HG03108 (cell line): Measurements from ENCODE around the gene IARS2.
"Not testable (repeated sequence)": the region's sequence is repeated elsewhere in the genome, so short reads cannot be mapped to it uniquely, and the experiment has no call there.

ENCODE experiments used
- ATAC-seq: cut with Tn5 transposase; IDR thresholded peaks from one replicate; pipeline ENCODE4 v1.9.1; 2021; ENCODE audit warnings: moderate library complexity; ENCODE audit not compliant: unreplicated experiment

The IARS2 gene

DNA sequence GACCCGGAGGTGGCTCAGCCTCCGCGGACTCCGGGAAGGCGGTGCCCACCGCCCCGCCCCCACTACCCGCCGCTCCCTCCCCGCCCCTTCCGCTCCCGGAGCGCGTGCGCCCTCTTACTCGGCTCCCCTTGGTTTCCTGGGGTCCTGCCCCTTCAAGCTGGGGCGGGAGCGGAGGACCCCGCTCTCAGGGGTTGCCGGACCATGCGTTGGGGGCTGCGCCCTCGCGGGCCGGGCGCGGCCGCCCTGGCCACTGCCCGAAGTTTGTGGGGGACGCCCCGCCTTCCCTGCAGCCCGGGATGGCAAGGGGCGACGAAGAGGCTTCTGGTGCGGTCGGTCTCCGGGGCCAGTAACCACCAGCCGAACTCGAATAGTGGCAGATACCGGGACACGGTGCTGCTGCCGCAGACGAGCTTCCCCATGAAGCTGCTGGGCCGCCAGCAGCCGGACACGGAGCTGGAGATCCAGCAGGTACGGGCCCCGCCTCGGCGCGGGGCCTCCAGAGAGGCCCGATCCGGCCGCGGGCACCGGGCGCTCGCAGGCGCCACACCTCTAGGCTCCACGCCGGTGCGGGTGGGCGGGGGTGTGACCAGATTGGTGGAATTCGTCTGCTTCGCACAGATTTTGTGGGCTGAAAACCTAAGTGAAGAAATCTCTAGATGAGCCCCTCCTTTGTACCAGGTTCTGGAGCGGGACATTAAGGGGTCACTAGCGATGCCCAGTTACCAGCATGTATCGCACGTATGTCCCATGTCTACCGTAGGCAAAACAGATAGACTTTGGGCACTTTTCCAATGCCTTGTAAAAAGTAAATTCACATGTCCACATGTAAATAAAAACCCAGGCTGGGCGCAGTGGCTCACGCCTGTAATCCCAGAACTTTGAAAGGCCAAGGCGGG lies at the start of gene IARS2:
IARS2 (plus strand) TSS at position 117 of the 896 bp plus-strand sequence; CDS start at position 202, 85 bp downstream.
- peak; percentile 56 for ATAC-seq

DNA sequence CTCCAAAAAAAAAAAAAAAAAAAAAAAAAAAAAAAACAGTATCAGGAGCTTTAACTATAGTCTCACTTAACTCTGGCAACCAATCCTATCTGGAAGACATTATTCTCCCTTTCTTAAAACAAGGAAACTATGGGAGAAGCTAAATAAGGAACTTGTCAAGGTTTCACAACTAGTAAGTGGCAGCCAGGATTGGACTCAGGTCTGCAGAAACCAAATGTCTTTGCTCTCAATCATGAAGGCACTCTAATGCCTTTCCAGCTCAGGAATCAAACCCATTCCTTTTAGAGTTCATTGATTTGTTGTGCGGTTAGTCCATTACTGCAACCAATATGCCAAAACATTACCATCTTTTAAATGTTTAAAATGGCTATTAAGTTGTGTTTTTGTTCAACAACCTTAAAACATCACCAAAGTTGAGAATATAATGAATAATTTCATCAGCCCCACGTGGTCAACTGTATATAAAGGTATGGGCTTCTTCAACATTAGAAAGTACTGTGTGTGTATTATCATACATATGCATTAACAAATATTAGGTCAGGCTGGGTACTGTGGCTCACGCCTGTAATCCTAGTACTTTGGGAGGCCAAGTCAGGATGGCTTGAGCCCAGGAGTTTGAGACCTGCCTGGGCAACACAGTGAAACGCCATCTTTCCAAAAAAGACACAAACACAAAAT lies 49.1 kb upstream of the IARS2 start:
- ATAC-seq, result no peak

DNA sequence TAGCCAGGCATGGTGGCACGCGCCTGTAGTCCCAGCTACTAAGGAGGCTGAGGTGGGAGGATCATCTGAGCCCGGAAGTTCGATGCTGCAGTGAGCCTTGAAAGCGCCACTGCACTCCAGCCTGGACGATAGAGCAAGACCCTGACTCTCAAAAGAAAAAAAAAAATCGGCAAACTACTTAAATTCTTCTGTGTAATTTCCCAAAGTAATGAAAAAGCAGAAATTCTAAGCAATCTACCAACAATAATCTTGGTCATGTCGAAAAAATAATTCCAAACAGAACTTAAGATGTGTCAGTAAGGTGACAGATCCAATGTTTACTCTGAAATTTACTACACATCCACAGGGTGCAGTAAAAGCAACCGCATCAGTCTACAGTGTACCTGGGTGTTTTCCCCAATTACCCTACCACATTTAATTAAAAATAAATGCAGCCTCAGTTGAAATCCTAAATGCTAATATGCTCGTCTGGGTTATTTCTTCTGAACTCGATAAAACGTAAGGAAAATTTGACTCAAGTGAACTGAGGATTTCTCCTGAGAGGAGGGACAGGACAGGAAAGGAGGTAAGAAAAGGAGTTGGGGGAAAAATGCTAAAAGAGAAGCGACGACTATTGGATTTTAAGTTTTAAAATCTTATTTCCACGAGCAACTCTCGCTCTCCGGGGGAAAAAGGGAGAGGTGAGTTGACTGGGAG lies 48.4 kb upstream of the IARS2 start:
- ATAC-seq, result peak; percentile 22

DNA sequence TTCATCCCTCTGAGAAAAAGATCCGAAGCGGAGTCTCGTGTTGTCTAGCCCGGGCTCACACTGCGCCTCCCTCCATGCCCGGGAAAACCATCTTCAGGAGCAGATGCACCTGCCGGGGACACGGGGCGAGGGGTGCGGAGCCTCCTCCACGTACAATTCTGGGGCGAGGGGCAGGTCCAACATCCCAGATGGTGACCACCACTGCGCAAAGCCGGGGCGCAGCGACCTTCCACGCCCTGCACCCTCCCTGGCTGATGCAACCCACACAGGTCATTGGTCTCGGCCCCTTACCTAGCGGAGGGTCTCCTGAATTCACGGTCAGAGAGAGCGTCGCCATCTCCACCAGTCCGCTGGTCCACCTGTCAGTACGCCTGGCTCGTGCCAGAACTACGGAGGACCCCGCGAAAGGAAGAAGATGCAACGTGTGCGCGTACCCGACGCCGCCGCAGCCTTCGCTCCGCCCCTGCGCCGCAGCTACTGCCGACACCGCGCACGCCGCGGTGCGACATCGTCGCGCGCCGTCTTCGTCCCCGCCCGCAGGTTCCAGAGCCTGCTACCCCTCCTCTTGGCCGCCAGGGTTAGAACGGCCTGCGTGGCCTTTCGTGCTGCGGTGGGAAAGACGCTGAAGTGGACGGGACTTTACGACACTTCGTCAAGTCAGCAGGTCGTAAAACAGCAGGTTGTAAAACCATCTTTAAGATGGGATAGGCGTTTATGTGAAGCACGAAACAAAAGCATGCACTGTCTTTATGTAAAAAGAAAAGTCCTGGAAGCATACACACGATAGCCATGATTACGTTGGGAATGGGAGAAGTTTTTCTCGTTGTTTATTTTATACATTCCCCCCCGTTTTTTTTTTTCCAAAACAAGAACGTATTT lies 47.6 kb upstream of the IARS2 start, which contains the start of gene EPRS1:
EPRS1 (minus strand) TSS at position 454 of the 879 bp plus-strand sequence; CDS start at position 337, 117 bp downstream.
- peak; percentile 99 for ATAC-seq

DNA sequence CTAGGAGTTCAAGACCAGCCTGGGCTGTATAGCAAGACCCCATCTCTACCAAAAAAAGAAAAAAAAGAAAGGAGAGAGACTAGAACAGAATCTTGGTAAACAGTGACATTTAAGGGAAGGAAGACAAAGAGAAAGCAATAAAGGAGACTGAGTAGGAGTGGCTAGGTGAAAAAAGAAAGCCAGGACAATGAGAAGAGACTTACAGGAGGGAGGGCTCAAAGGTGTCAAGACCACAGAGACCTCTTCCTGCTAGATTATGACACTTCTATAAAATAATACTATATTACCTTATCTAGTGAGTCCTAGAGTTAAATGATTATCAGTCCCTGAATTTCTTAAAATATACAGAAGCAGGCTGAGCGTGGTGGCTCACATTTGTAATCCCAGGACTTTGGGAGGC lies 37.6 kb upstream of the IARS2 start:
- no peak for ATAC-seq

DNA sequence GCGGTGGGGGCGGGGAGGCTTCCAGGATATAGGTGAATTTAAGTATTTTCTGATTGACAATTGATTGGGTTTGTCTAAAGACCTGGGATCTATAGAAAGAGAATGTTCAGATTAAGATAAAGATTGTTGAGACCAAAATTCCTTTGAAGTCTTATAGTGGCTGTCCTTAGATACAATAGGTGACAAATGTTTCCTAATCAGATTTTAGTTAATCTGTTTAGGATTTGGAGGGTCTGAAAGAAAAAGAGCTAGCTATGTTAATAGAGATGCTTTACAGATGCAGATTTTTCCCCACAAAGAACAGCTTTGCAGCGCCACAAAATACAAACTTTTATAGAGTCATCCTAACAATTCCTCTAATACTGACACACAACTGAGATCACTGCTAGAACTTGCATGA lies 33.1 kb upstream of the IARS2 start:
- no peak for ATAC-seq

DNA sequence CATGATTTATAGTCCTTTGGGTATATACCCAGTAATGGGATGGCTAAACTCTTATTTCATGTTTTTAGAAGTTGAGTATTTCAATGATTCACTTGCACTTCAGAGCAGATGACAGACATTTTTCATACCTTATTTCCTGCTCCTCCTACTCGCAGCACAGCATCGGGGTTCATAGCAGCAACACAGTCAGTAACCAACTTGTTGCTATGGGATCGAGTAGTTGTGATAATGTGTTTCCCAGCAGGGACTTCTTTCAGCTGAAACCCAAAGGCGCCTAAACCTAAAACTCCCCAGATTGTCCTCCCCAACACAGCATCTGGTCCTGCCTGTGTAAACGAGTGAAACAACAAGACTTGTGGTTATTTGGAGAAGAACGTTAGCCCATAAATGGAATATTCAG lies 31.3 kb upstream of the IARS2 start:
- ATAC-seq, result no peak

DNA sequence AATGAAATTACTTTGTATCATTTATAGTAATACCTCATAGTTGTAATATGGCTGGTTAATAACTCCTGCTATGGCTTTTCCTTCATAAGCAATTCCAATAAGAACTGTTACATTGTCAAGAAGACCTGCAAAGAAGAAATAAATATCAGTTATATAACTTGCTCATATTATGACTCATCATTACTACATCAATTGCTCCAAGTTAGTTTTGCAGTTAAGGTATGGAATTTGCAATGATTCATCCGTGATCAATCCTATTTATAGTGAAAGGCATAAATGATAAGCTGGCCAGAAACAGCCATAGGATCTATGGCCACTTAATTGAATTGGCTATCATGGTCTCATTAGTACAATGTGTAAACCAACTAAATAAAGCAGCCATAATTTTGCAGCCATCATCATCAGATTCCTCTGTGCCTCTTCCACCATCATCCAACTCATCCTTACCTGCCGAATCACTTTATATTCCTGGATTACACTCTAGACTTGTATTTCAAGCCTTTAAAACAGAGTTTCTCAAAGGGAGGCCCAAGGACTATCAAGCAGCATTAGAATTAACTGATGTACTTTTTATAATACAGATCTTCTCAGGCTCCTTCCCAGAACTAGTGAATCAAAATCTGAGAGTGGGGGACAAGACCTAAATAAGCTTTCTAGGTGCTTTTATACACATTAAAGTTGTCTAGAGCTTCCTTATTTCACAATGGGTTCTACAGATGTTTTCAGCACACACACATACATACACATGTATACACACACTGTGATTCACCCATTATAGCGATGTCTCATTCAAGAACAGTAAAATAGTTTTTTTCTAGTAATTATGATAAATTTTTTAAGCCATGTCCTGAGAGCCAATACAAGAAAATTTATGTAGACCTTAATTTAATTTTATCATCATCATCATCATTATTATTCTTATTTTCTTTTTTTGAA lies 26.4 kb upstream of the IARS2 start:
- ATAC-seq, result no peak

DNA sequence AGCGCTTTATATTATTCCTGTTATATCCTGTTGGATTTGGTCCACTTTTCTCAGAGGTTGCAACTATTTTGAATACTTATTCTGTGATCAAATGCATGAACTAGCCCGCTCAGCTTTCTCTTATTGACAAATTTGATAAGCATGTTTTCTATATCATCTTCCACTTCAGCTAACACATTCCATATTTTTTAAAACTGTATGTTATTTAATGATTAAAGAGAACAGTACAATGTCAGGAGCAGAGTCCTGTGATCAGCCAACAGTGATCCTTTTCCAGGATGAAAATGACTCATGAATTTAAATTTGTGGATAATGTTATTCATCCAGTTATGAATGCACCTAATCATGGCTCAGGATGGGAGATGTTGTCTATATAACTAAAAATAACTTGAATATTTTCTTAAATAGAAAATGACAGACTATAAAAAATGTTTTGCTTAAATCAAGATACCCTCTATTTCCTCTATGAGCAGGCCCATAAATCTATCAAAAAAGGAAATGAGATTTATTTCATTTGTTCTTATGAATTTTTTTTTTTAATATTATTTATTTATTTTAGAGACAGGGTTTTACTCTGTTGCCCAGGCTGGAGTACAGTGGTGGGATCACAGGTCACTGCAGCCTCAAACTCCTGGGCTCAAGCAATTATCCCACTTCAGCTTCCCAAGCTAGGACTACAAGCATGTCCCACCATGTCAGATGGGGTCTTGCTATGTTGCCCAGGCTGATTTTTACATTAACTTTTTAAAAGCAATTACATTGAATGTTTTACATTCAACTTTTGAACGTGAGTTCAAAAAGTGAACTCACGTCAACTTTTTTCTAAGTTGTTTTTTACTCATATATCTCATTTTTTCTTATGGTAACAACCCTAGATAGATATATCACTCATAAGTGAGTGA lies 16.8 kb upstream of the IARS2 start:
- ATAC-seq, result no peak

DNA sequence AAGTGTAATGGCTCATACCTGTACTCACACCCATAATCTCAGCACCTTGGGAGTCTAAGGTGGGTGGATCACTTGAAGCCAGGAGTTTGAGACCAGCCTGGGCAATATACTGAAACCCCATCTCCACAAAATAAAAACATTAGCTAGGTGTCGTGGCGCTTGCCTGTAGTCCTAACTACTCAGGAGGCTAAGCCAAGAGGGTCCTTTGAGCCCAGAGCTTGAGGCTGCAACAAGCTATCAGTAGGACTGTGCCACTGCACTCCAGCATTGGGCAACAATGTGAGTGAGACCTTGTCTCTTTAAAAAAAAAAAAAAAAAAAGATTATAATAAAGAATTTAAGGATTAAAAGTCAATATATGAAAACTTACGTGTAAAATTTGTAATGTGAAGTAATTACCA lies 16.0 kb upstream of the IARS2 start:
- ATAC-seq, result no peak

DNA sequence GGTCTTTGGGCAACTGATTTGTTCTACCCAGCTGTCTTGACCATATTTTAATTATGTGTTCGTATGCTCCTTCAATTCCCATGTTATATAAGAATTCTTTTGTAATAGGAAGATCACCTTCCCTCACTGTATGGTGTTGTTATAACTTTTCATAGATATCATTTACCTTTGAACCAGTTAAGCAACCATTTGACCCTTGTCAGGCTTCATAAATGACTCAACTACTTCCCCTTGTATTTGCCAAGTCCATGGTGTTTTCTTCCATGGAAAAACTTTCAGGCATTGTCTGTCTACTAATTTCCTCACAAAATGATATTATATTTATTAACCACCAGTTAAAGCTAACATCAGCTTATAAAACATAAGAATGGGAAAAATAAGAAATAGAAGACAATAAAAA lies 9.5 kb upstream of the IARS2 start:
- ATAC-seq, result no peak

DNA sequence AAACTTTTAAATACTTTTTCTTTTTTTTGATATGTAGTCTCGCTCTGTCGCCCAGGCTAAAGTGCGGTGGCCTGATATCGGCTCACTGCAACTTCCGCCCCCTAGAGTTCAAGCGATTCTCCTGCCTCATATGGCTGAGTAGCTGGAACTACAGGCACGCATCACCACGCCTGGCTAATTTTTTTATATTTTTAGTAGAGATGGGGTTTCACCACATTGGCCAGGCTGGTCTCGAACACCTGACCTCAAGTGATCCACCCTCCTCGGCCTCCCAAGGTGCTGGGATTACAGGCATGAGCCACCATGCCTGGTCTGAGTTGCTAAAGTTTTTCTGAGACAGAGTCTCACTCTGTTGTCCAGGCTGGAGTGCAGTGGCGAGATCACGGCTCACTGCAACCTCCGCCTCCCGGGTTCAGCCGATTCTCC lies 7.7 kb upstream of the IARS2 start:
- ATAC-seq, result not testable (repeated sequence)

DNA sequence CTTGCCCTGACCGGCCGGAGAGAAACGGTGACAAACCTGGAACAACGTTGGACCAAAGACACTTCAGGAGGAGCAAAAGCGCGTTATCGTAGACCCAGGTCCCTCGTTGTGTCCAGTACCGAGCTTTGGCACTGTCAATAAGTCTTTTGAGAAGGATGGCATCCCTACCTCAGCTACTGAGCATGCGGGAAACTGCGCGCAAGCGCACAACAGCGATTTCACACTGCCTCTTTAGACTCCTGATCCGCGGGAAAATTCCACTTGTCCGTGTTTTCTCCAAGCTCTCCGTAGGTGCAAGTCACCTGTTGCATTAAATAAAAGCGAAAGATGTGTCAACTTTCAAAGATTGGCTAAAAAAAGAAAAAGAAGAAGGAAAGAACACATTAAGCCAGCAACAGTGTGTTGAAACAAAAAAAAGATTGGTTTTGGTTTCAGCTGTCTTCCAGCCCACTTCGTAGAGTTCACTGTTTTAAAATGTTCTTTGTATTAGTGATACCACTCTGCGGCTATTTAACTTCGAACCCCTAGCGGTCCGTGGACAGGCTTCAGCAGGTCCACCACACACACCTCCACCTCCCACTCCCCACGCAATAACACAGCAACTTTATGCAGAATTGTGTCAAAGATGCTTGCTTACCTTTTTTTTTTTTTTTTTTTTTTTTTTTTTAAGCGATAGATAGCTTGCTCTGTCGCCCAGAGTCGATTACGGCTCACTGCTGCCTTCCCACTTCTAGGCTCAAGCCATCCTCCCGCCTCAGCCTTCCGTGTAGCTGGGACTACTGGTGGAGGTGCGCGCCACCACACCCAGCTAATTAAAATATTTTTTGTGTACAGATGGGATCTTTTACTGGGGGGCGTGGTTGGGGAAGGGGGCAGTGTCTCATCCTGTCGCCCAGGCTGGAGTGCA lies 4.0 kb upstream of the IARS2 start, which contains the start of gene BPNT1:
BPNT1 (minus strand) TSS at position 139 of the 907 bp plus-strand sequence. CDS start 9,942 bp downstream, outside the sequence.
- ATAC-seq, result peak; percentile 65

DNA sequence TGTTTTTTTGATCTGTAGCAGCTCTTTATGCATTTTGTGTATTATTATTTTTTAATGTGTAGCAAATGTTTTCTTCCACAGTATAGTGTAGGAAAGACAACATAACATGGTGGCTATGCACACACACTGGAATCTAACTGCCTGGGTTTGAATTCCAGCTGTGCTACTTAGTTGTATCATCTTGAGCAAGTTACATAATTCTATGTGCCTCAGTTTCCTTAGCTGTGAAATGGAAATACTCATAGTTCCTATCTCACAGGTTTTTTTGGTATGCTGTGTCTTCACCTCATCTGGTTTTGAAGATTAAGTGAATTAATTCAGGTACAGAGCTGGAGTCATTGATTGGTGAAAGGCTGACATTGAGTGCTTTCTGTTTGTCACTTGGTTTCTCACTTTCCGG lies 1.2 kb upstream of the IARS2 start:
- no peak for ATAC-seq

DNA sequence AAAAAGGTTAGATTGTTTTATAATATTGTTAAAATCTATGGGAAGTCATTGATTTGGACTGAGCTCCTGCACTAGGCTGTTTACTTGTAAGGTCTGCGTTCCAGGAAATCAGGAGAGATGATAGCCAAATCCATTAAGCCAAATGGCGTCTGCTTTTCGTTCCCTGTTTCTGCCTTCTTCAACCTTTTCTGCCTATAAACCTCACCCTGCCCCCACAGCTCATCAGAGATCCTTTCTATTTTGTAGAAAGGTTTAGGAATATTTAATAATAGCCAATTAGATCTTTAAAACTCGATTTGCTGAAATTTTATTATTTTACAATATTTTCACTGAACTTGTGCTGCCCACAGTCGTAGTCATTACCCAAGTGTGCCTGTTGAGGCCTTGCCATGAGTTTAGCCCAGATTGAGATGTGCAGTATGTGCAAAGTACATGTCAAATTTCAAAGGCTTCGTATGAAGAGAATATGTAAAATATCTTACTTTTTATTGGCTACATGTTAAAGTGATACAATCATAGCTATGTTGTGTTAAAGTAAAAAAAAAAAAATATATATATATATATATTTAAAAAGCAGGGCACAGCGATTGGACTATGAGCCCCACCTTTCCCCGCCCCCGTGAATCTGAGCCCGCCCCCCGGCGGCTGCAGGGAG lies 444 bp upstream of the IARS2 start:
- peak; percentile 2 for ATAC-seq

DNA sequence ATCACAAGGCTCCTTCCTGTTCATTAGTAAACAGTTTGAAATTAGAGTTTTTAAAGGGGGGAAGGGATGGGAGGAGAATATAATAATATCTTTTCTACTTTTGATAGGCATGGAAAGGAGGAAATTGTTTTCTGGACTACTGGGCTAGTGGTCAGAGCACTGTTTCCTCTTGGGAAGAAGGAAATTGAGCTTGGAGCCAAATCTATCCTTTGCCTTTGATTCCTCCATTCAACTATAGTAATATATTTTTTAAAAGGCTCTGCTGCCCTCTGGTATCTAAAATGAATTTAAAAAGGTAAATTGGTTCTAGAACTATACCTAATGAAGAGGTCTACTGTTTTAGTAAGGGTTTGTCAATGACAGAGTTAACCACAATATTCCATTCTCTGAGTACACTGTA lies 5.9 kb downstream of the IARS2 start:
- ATAC-seq, result no peak

DNA sequence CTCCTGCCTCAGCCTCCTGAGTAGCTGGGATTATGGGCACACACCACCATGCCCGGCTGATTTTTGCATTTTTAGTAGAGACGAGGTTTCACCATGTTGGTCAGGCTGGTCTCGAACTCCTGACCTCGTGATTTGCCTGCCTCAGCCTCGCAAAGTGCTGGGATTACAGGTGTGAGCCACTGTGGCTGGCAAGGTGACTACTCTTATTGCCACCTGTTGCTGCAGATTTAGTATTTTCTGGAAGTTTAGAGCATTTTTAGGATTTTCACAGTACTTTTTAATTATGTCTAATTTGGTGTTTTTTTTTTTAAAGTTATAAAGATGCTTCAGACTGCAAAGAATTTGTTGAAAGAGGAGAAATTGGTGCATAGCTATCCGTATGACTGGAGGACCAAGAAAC lies 16.5 kb downstream of the IARS2 start:
- ATAC-seq, result not testable (repeated sequence)
